ENCODE measurements around the gene INHBB.
A peak's percentile ranks its signal among the peaks of the same experiment; 100 is the strongest.

The INHBB gene

GRCh38 chr2:120346667-120347358 is 877 bp downstream of the INHBB start:
- H3K4me3 ChIP-seq (ENCODE audit: low read depth, low read length): peak overlapping the region; percentile 54
- peak; percentile 41 for DNase-seq (ENCODE audit: low read depth, low spot score)
- ChIA-PET CTCF (interaction anchor here (1.2 to 16.6 kb wide), 3 partner anchors 34 to 331 kb away, joined by 3 to 576 read pairs (median 5); no protein-coding TSS in a partner anchor), POLR2A (interaction anchor here (0.9 kb wide), 1 partner anchor 194 kb away, joined by 3 read pairs; no protein-coding TSS in a partner anchor)
- TF ChIP-seq CTCF (IDR thresholded peaks at IDR 0.05; ENCODE audit: insufficient read depth, low read length, missing control alignments): no peak

GRCh38 chr2:120347396-120348060 is 1.6 kb downstream of the INHBB start:
- ChIA-PET POLR2A (interaction anchor here (0.9 kb wide), 1 partner anchor 193 kb away, joined by 3 read pairs; no protein-coding TSS in a partner anchor), CTCF (interaction anchor here (1.0 to 16.6 kb wide), 5 partner anchors 10 to 348 kb away, joined by 3 to 576 read pairs (median 4); no protein-coding TSS in a partner anchor)
- no peak for DNase-seq (ENCODE audit: low read depth, low spot score)
- TF ChIP-seq CTCF (IDR thresholded peaks at IDR 0.05; ENCODE audit: insufficient read depth, low read length, missing control alignments): no peak
- H3K4me3 ChIP-seq (ENCODE audit: low read depth, low read length): peak overlapping the region; percentile 54

GRCh38 chr2:120348134-120348736 is 2.3 kb downstream of the INHBB start:
- TF ChIP-seq CTCF (IDR thresholded peaks at IDR 0.05; ENCODE audit: insufficient read depth, low read length, missing control alignments): no peak
- no peak for DNase-seq (ENCODE audit: low read depth, low spot score)
- H3K4me3 ChIP-seq (ENCODE audit: low read depth, low read length): peak overlapping the region; percentile 54
- ChIA-PET CTCF (interaction anchor here (0.7 to 16.6 kb wide), 5 partner anchors 9 to 347 kb away, joined by 3 to 576 read pairs (median 3); no protein-coding TSS in a partner anchor), POLR2A (interaction anchor here (0.6 kb wide), 1 partner anchor 271 kb away, joined by 5 read pairs; no protein-coding TSS in a partner anchor)

GRCh38 chr2:120348737-120349439 is 3.0 kb downstream of the INHBB start:
- TF ChIP-seq CTCF (IDR thresholded peaks at IDR 0.05; ENCODE audit: insufficient read depth, low read length, missing control alignments): no peak
- ChIA-PET CTCF (interaction anchor here (0.7 to 16.6 kb wide), 4 partner anchors 8 to 346 kb away, joined by 3 to 576 read pairs (median 4); no protein-coding TSS in a partner anchor), POLR2A (interaction anchor here (0.6 kb wide), 1 partner anchor 271 kb away, joined by 5 read pairs; no protein-coding TSS in a partner anchor)
- DNase-seq (ENCODE audit: low read depth, low spot score): no peak
- no peak overlapping the region for H3K4me3 ChIP-seq (ENCODE audit: low read depth, low read length)

GRCh38 chr2:120349440-120349921 is 3.5 kb downstream of the INHBB start:
- CTCF ChIA-PET: interaction anchor here (16.6 kb wide), 1 partner anchor 328 kb away, joined by 576 read pairs; no protein-coding TSS in a partner anchor
- TF ChIP-seq CTCF (IDR thresholded peaks at IDR 0.05; ENCODE audit: insufficient read depth, low read length, missing control alignments): no peak
- H3K4me3 ChIP-seq (ENCODE audit: low read depth, low read length): no peak overlapping the region
- DNase-seq (ENCODE audit: low read depth, low spot score): no peak
- POLR2A ChIA-PET: no interaction called here

Data from AG04449 (cell line).